GM20000 (cell line): ENCODE measurements around the gene KAZN.

Experiments
- DNase-seq: peaks from one replicate; pipeline ENCODE4 v3.0.0; 2012; ENCODE audit warnings: low spot score
- CTCF ChIP-seq: IDR thresholded peaks from 2 replicates; pipeline ENCODE4 v1.5.1; 2012; ENCODE audit warnings: mild to moderate bottlenecking, control low read depth; ENCODE audit errors: extremely low read depth, missing control alignments

KAZN gene

GRCh38 chr1:14987829-14988603, 389.5 kb downstream of the KAZN start:
- no peak for TF ChIP-seq CTCF
- no peak for DNase-seq

GRCh38 chr1:14988636-14989035, 390.2 kb downstream of the KAZN start:
- no peak for DNase-seq

GRCh38 chr1:14989931-14990728, 391.6 kb downstream of the KAZN start:
- DNase-seq: no peak
- TF ChIP-seq CTCF: no peak

More at GRCh38 chr1:14988636-14989035, 390.2 kb downstream of the KAZN start:
- TF ChIP-seq CTCF: no peak

GRCh38 chr1:14993414-14993813, 394.9 kb downstream of the KAZN start:
- no peak for DNase-seq
- no peak for TF ChIP-seq CTCF

- TF ChIP-seq CTCF: no peak
- no peak for DNase-seq
Observed at GRCh38 chr1:14994148-14994547, 395.7 kb downstream of the KAZN start.

- no peak for TF ChIP-seq CTCF
Observed at GRCh38 chr1:14994841-14995437, 396.5 kb downstream of the KAZN start.

More at GRCh38 chr1:14994841-14995437, 396.5 kb downstream of the KAZN start:
- no peak for DNase-seq
